H1 (cell line): ENCODE data around the gene PTTG1IP.

Experiments
- ATF3 ChIP-seq: IDR thresholded peaks from 2 replicates; pipeline ENCODE4 v1.6.1; 2011; ENCODE audit warnings: low read depth, mild to moderate bottlenecking, low read length; ENCODE audit not compliant: insufficient read depth
- CTCF ChIP-seq, 3 experiments: IDR thresholded peaks; 1 replicate in 2 of 3; 2 replicates in 1 of 3; pipeline versions ENCODE4 v1.5.1 to v1.6.1; 2011; ENCODE audit warnings: low read length in 3 of 3, mild to moderate bottlenecking in 3 of 3, inconsistent platforms in 2 of 3, low read depth in 1 of 3, moderate library complexity in 1 of 3; ENCODE audit not compliant: insufficient read depth in 1 of 3; ENCODE audit errors: control extremely low read depth in 1 of 3
- KDM1A ChIP-seq: fragments of 200-600, 300-600 bp; sonication (generic); IDR thresholded peaks from 2 replicates; pipeline ENCODE4 v1.7.1; 2016; ENCODE audit warnings: mild to moderate bottlenecking, low read length, borderline replicate concordance
- POLR2A ChIP-seq, 2 experiments: IDR thresholded peaks; 1 replicate in 1 of 2; 2 replicates in 1 of 2; pipeline ENCODE4 v1.6.1; 2011; ENCODE audit warnings: low read depth in 2 of 2, low read length in 2 of 2, mild to moderate bottlenecking in 2 of 2; ENCODE audit errors: control extremely low read depth in 1 of 2
- SIN3A ChIP-seq, 2 experiments: IDR thresholded peaks in 1 of 2; conservative IDR thresholded peaks in 1 of 2; 2 replicates each; pipeline ENCODE4 v1.6.1; 2011 to 2012; ENCODE audit warnings: low read length in 2 of 2, improper control_type of control experiment in 1 of 2, low read depth in 1 of 2, mild to moderate bottlenecking in 1 of 2
- SP2 ChIP-seq: IDR thresholded peaks from 2 replicates; pipeline ENCODE4 v1.6.1; 2012; ENCODE audit warnings: mild to moderate bottlenecking, low read length, inconsistent platforms
- TBP ChIP-seq: IDR thresholded peaks from 2 replicates; pipeline ENCODE4 v1.6.1; 2011; ENCODE audit warnings: low read depth, low read length, improper control_type of control experiment

GRCh38 chr21:44872649-44873355 lies 688 bp downstream of the PTTG1IP start:
- TF ChIP-seq SIN3A (conservative IDR thresholded peaks at IDR 0.05 in 1 of 2, IDR thresholded peaks at IDR 0.05 in 1 of 2; ENCODE audit: low read depth in 1 of 2, low read length in 2 of 2): no peak; a peak in 1 of 4 replicates
- TF ChIP-seq CTCF (IDR thresholded peaks at IDR 0.05; ENCODE audit: control extremely low read depth in 1 of 3, insufficient read depth in 1 of 3, low read depth in 1 of 3, low read length in 3 of 3): no peak
- TF ChIP-seq POLR2A (IDR thresholded peaks at IDR 0.05; ENCODE audit: control extremely low read depth in 1 of 2, low read depth in 2 of 2, low read length in 2 of 2): no peak
- TF ChIP-seq ATF3: no peak
- no peak for TF ChIP-seq KDM1A
- no peak for TF ChIP-seq TBP
- TF ChIP-seq SP2: no peak
